ENCODE measurements around the gene PIGW. TPM values are rescaled to one million over a fixed set of nuclear protein-coding genes. Genes with fewer than 3 reads are reported as not detected.

Gene PIGW
- polyA plus RNA-seq, 3 donors: 3.1 to 5.9 (median 3.7) TPM

GRCh38 chr17:36498560-36499300, 36.1 kb upstream of the PIGW start:
- H3K9me3 Mint-ChIP-seq: peaks cover 0 to 1% (median 0%) of the 10 kb centered on the region in 7 donors
- H3K27me3 ChIP-seq (ENCODE audit: control insufficient read depth in 2 of 2, insufficient read depth in 2 of 2, low read length in 2 of 2): no peaks in the 10 kb centered on the region
- peaks cover 60 to 85% of the 10 kb centered on the region in 2 donors for H3K36me3 Mint-ChIP-seq
- DNase-seq: no peak
- no peaks in the 10 kb centered on the region for H3K27me3 Mint-ChIP-seq (ENCODE audit: low read depth in 3 of 3)
- no peaks in the 10 kb centered on the region for H3K4me1 ChIP-seq (ENCODE audit: control insufficient read depth in 1 of 2, insufficient read depth in 2 of 2, low read length in 2 of 2)
- H3K4me1 Mint-ChIP-seq: no peaks in the 10 kb centered on the region
- 67% methylated on average over 2 of the region's 7 CpGs for WGBS (ENCODE audit: insufficient coverage)
- no peak overlapping the region for H3K27ac ChIP-seq (ENCODE audit: low read depth in 1 of 2, low read length in 2 of 2)
- no peak overlapping the region for H2AFZ ChIP-seq (ENCODE audit: insufficient read depth, low read depth, low read length, poor library complexity, severe bottlenecking)
- H3K4me3 ChIP-seq (replicated peaks in 1 of 3; ENCODE audit: low read depth in 2 of 3, low read length in 3 of 3): no peak overlapping the region
- H3K79me2 ChIP-seq (ENCODE audit: insufficient read depth, low read length): no peaks in the 10 kb centered on the region
- no peak overlapping the region for H3K4me3 Mint-ChIP-seq
- no peak for TF ChIP-seq CTCF (IDR thresholded peaks at IDR 0.05)
- intact Hi-C loops (cut with micrococcal nuclease): no loop called here
- H3K36me3 ChIP-seq (replicated peaks in 1 of 2; ENCODE audit: control insufficient read depth in 1 of 2, insufficient read depth in 2 of 2, low read length in 2 of 2): peaks cover 57 to 92% of the 10 kb centered on the region in 2 donors
- H3K9me3 ChIP-seq (replicated peaks in 1 of 2; ENCODE audit: control insufficient read depth in 1 of 2, insufficient read depth in 1 of 2, low read length in 2 of 2): no peaks in the 10 kb centered on the region
- H3K27ac Mint-ChIP-seq: peak overlapping the region in 1 of 7 donors; percentile 6
- no peaks in the 10 kb centered on the region for H4K20me1 ChIP-seq (ENCODE audit: insufficient read depth, low read length)
- no peak overlapping the region for H3K4me2 ChIP-seq (replicated peaks; ENCODE audit: extremely low read depth, low read length, poor library complexity, severe bottlenecking)
- no peak overlapping the region for H3K9ac ChIP-seq (ENCODE audit: insufficient read depth, low read length, poor library complexity, severe bottlenecking)

GRCh38 chr17:36500745-36501225, 34.0 kb upstream of the PIGW start:
- H3K36me3 ChIP-seq (replicated peaks in 1 of 2; ENCODE audit: control insufficient read depth in 1 of 2, insufficient read depth in 2 of 2, low read length in 2 of 2): peaks cover 50 to 90% of the 10 kb centered on the region in 2 donors
- H3K79me2 ChIP-seq (ENCODE audit: insufficient read depth, low read length): no peaks in the 10 kb centered on the region
- no peaks in the 10 kb centered on the region for H3K27me3 ChIP-seq (ENCODE audit: control insufficient read depth in 2 of 2, insufficient read depth in 2 of 2, low read length in 2 of 2)
- WGBS (ENCODE audit: insufficient coverage): 92% methylated on average over 11 of the region's 15 CpGs
- H3K27ac ChIP-seq (ENCODE audit: low read depth in 1 of 2, low read length in 2 of 2): no peak overlapping the region
- no peak overlapping the region for H3K4me2 ChIP-seq (replicated peaks; ENCODE audit: extremely low read depth, low read length, poor library complexity, severe bottlenecking)
- DNase-seq: no peak
- H3K4me1 ChIP-seq (ENCODE audit: control insufficient read depth in 1 of 2, insufficient read depth in 2 of 2, low read length in 2 of 2): no peaks in the 10 kb centered on the region
- no peaks in the 10 kb centered on the region for H3K4me1 Mint-ChIP-seq
- TF ChIP-seq CTCF (IDR thresholded peaks at IDR 0.05): no peak
- H3K4me3 Mint-ChIP-seq: no peak overlapping the region
- no peak overlapping the region for H3K9ac ChIP-seq (ENCODE audit: insufficient read depth, low read length, poor library complexity, severe bottlenecking)
- H2AFZ ChIP-seq (ENCODE audit: insufficient read depth, low read depth, low read length, poor library complexity, severe bottlenecking): no peak overlapping the region
- no peaks in the 10 kb centered on the region for H3K27me3 Mint-ChIP-seq (ENCODE audit: low read depth in 3 of 3)
- no peaks in the 10 kb centered on the region for H4K20me1 ChIP-seq (ENCODE audit: insufficient read depth, low read length)
- H3K36me3 Mint-ChIP-seq: peaks cover 60 to 83% of the 10 kb centered on the region in 2 donors
- no peak overlapping the region for H3K4me3 ChIP-seq (replicated peaks in 1 of 3; ENCODE audit: low read depth in 2 of 3, low read length in 3 of 3)
- intact Hi-C loops (cut with micrococcal nuclease): no loop called here
- H3K9me3 ChIP-seq (replicated peaks in 1 of 2; ENCODE audit: control insufficient read depth in 1 of 2, insufficient read depth in 1 of 2, low read length in 2 of 2): no peaks in the 10 kb centered on the region
- H3K9me3 Mint-ChIP-seq: peaks cover 0 to 1% (median 0%) of the 10 kb centered on the region in 7 donors
- no peak overlapping the region for H3K27ac Mint-ChIP-seq
